GM12892 (cell line): ENCODE measurements around the gene ARHGEF6.

Experiments used
- POLR2AphosphoS5 ChIP-seq: IDR thresholded peaks from 2 replicates; pipeline ENCODE4 v1.6.1; 2011; ENCODE audit warnings: low read depth, low read length, control low read depth
- TAF1 ChIP-seq: IDR thresholded peaks from 2 replicates; pipeline ENCODE4 v1.6.1; 2011; ENCODE audit warnings: low read depth, mild to moderate bottlenecking, control low read depth, low read length, borderline replicate concordance

DNA sequence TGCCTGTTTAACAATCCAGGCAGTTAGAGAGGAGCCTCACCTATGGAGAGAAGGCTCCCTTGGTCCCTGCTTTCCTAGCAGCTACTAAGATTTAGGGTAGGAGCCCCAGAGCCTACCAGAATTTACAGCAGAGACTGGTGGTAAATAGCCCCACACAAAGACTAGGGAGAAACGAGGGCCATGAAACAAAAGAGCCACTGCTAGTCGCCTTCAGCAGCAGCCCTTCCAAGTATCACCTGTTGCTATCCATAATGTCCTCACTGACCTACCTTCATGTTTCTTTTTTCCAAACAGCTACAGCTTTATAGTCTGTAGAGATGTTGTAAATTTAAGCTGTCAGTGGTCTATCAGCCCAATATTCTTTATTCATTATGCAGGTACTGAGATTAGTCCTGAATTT lies 25.3 kb downstream of the ARHGEF6 start:
- TF ChIP-seq POLR2AphosphoS5 (no peak), TAF1 (no peak)
